ENCODE measurements around the gene ATRNL1.

DNA sequence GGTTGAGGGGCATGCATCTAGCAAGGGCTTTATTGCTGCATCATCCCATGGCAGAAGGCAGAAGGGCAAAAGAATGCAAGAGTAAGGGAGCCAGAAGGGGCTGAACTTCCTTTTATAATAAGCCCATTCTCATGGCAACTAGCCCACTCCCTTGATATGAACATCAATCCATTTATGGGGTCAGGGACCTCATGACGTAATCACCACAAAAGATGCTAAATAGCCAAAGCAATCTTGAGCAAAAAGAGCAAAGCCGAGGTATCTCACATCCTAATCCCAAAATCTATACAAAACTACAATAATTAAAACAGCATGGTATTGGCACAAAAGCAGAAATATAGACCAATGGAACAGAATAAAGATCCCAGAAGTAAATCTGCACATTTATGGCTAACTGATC is 499.9 kb downstream of the ATRNL1 start:
- TF ChIP-seq CTCF (IDR thresholded peaks at IDR 0.05) (no peak), CBFB (CRISPR knock-in tag; IDR thresholded peaks at IDR 0.05; ENCODE audit: low read depth) (no peak), EMX1 (CRISPR knock-in tag; IDR thresholded peaks at IDR 0.05) (no peak), NFYB (CRISPR knock-in tag; conservative IDR thresholded peaks at IDR 0.05; ENCODE audit: low read depth) (no peak), MXD4 (CRISPR knock-in tag; IDR thresholded peaks at IDR 0.05; ENCODE audit: borderline replicate concordance) (no peak), TP53 (CRISPR knock-in tag; IDR thresholded peaks at IDR 0.05) (no peak), NR1H2 (CRISPR knock-in tag; IDR thresholded peaks at IDR 0.05) (no peak), ELF4 (CRISPR knock-in tag; IDR thresholded peaks at IDR 0.05; ENCODE audit: low read depth) (no peak), FOXK1 (CRISPR knock-in tag; IDR thresholded peaks at IDR 0.05) (no peak), SMAD3 (CRISPR knock-in tag; IDR thresholded peaks at IDR 0.05; ENCODE audit: borderline replicate concordance) (no peak), FOXJ3 (CRISPR knock-in tag; IDR thresholded peaks at IDR 0.05; ENCODE audit: borderline replicate concordance) (no peak), ZNF281 (CRISPR knock-in tag; IDR thresholded peaks at IDR 0.05) (no peak)
- TF ChIP-seq, protein P1, sequence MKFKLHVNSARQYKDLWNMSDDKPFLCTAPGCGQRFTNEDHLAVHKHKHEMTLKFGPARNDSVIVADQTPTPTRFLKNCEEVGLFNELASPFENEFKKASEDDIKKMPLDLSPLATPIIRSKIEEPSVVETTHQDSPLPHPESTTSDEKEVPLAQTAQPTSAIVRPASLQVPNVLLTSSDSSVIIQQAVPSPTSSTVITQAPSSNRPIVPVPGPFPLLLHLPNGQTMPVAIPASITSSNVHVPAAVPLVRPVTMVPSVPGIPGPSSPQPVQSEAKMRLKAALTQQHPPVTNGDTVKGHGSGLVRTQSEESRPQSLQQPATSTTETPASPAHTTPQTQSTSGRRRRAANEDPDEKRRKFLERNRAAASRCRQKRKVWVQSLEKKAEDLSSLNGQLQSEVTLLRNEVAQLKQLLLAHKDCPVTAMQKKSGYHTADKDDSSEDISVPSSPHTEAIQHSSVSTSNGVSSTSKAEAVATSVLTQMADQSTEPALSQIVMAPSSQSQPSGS (CRISPR knock-in tag; IDR thresholded peaks at IDR 0.05; ENCODE audit: borderline replicate concordance, low read depth): no peak
